GM18861 (cell line): ENCODE measurements around the gene OVCH1.
"Not testable (repeated sequence)": the region's sequence is repeated elsewhere in the genome, so short reads cannot be mapped to it uniquely, and the experiment has no call there.

ENCODE experiments used
- ATAC-seq: cut with Tn5 transposase; IDR thresholded peaks from one replicate; pipeline ENCODE4 v1.9.1; 2021; ENCODE audit not compliant: unreplicated experiment

The OVCH1 gene

DNA sequence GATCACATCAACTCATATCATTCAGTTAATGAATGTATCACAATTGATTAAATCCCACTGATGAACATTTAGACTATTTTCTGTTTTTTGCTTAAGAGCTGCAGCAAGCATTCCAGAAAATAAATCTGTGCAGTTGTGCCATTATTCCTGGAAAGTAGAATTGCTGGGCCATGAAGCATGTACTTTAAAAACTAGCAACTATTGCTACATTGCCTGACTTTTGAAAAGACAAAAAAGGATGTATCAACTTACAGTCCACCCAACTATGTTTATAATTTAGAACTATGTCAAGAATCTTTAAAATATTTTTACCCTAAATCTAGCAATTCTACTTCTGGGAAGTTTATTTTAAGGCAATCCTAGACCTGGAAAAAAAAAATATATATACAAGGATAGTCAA, 83.1 kb downstream of the OVCH1 start:
- no peak for ATAC-seq

DNA sequence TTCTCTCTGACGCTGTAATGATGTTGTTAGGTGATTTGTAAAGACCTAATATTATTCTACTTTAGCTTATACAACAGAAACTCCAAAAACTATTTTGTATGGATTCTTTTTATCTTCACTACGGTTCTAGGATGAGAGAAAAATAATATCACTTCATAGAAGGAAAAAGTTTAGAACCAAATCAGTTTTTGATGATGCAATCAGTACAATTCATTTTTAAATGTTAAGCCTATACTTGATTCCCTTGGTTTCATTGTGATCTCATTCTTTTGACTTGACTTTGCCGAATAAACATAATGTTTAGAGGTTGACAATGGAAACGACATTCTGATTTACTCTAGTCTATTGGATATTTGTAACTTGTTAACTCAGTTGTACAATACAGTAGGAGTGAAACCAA, 91.9 kb downstream of the OVCH1 start:
- no peak for ATAC-seq

DNA sequence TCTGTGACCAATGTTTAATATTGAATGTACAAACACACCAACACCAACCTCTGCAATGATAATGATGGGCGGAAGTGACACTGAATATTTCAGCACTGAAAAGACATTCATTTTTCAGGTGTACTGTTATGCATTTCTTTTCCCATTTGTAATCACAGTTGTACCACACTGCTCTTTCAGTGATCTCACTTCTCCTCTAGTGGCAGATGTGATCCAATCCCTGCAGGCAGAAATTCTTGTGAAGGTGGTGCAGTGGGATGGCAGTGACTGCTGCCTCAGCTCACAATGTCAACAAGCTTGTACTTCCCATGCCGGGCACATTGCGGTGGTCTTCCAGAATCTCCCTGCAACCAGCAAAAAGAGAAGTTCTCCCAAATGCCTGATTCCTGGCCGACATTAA, 93.5 kb downstream of the OVCH1 start:
- no peak for ATAC-seq

DNA sequence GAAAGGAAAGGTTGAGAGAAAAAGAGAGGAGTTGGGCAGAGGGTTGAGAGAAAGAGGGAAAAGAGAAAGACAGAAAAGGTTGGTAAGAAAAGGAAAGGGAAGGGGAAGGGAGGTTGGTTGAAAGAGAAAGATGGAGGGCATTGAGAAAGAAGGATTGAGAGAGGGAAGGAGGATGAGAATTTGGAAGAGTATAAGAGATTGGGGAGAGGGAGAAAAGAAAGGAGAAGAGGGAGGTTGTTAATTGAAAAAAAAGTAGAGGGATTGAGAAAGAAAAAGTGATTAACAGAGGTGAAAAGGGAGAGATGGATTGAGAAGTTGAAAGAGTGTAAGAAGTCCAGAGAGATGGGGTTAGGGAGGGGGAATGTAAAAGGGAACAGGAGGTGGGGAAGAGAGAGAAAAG, 95.0 kb downstream of the OVCH1 start:
- ATAC-seq, result no peak

DNA sequence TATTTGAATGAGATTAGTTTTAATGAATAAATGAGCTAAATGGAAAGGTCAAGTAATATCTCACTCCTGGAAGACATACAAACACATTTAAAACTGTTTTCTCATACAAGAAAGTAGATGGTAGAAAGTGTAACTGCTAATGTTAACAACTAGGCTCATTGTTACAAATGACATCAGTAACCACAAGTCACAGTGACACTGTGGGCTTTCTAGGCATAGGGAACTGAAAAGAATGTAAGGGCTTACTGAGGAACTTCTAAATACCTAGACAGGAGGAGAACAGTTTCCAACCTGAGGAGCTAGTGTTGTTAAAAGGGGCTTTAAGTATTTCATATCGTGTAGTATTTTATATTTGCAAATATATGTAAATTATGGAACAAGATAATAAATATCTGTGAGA, 99.0 kb downstream of the OVCH1 start:
- no peak for ATAC-seq

DNA sequence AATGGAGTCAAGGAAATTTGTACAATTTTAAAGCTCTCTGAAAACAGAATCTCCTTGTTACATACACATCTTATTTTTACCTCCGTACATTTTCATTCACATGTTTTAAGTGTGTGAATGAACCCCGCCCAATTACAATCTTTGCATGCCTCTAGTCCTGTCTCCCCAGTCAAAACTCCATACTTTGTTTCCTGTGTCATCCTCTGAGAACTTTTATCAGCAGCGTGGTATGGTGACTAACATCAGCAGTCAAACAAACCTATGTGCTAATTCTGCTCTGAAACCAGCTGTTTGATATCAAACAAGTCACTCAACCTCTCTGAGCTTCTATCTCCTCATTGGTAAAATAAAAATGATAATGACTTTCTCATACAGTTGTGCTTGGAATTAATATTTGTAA, 100.7 kb downstream of the OVCH1 start:
- no peak for ATAC-seq

DNA sequence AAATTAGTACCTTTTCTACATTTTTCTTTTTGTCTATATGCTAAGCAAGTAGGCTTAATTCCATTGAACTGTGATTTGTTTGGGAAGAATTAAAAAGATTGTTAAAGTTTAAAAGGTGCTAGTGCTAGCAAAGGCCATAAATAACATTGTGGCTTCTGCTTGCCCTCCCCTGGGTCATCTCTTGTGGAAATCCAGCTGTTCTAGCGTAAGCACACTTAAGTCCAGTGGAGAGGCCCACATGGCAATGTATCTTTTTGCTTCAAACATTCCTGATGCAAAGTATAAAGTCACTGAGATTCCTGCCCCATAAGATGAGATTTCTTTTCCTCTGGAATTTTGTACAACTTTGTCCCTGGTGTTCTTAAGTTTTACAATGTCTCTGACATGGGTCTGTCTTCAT, 102.1 kb downstream of the OVCH1 start:
- no peak for ATAC-seq

DNA sequence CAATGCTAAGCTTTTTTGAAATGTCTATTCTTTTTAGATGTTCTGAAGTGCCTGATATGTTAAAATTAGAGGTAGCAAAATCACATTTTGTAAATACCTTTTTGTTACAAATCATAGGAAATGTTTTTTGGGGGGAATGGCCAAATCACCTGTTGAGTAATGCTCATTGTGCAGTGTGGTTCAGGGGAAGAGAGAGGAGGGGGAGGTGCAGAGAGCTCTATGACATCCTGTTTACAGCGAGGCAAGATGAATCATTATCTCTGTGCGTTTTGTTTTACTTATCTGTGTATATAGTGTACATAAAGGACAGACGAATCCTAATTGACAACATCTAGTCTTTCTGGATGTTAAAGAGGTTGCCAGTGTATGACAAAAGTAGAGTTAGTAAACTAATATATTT, 107.1 kb downstream of the OVCH1 start:
- ATAC-seq, result not testable (repeated sequence)

DNA sequence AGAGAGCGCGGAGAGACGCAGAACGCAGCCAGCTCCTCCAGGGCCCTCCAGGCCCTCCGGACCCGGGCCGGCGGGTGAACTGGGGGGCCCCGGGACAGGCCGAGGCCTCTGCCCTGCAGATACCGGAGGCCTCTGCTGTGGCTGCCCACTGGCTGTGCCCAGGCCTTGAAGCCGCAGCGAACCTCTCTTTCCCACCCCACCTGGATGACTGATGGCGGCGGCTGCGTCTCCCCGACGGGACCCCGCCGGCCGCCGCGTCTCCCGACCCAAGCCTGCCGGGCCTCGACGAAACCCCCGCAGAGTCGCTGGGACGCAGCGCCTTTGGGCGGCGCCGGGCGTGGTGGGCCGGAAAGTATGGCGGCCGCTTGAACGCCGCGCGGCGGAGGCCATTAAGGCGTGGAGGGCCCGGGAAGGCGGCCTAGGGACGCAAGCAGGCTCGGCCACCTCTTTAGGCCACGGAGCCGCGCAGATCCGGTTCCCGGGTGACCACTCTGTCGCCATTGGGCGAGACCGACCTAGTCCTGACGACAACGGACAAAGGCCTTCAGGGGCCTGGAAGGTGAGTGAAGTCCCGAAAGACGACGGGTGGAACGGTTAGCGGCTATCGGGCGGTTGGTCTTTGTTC, 108.1 kb downstream of the OVCH1 start:
- ATAC-seq, result no peak

DNA sequence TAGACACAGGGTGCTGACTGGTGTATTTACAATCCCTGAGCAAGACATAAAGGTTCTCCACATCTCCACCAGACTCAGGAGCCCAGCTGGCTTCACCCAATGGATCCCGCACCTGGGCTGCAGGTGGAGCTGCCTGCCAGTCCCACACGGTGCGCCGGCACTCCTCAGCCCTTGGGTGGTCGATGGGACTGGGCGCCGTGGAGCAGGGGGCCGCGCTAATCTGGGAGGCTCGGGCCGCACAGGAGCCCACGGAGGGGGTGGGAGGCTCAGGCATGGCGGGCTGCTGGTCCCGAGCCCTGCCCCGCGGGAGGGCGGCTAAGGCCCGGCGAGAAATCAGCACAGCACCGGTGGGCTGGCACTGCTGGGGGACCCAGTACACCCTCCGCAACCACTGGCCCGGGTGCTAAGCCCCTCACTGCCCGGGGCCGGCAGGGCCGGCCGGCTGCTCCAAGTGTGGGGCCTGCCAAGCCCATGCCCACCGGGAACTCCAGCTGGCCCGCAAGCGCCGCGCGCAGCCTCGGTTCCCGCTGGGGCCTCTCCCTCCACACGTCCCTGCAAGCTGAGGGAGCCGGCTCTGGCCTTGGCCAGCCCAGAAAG, 111.3 kb downstream of the OVCH1 start:
- ATAC-seq, result not testable (repeated sequence)

DNA sequence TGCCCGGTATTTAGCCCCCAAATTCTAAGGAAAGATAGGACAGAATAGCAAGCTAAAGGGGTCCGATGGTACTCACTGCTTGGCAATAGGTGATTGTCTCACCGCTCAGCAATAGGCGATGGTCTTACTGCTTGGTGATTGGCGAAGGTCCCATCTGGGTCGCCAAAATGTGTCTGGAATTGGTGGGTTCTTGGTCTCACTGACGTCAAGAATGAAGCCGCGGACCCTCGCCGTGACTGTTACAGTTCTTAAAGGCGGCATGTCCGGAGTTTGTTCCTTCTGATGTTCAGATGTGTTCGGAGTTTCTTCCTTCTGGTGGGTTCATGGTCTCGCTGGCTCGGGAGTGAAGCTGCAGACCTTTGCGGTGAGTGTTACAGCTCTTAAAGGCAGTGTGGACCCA, 112.3 kb downstream of the OVCH1 start:
- ATAC-seq, result not testable (repeated sequence)

DNA sequence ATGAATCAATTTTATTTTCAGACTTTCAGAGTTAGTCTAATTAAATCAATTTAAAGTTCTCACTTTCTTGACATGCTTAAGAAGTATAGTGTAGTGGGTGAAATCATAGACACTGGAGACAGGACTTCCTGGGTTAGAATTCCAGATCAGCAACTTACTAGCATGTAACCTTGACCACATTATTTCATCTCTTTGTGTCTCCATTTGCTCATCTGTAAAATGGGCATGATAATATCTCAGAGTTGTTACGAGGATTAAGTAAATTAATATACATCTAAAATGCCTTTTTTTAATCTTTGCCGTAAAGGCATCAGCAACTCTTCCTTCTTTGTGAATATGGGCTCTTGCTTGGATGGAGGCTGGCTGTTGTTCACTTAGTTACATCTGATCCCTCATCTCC, 115.2 kb downstream of the OVCH1 start:
- no peak for ATAC-seq

DNA sequence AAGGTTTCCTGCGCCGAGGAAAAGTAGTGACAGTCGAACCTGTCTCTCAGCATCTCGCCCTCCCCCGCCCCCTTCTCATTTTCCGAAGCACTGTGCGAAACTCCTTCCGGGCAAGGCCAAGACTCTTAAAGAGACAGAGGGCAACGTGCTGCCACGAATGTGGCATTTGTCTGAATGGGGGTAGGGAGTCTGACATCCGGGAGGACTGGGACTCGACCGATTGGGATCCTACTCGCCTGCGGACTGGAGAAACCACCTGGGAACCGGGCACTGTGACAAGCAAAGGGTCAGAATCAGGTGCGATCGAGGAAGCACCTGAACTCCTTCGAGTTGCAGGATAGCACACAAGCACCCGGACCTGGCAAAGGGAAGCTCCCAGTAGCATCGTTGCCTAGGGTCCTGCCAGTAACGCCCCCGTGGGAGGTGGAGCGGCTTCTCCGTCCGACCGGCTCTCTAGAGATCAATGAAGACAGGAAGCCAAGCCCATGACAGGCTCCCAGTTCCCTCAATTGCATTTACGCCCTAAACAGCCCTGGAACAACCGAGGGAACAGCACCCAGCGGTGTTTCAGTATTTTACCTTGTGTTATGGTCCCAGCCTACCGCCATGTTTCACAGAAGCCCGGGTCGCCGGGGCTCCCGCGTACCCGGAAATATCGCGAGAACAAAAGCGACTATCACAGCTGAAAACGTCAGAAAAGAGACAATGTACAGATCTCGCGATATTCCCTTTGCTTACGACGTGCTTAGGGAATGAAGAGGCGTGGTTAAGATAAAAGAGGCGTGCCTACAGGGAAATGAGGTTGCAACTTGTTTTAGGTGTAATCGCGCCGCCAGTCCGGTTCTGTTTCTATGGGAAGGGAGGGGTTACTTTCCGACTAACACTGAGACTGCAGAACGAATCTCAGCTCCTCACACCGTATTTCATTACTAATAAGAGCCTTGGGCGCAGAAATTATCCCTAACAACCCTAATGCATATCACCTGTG, 116.7 kb downstream of the OVCH1 start, which contains the start of gene ERGIC2:
ERGIC2 (minus strand) TSS at position 637 of the 988 bp plus-strand sequence. CDS start 9,539 bp downstream, outside the sequence.
- ATAC-seq, result peak; percentile 98
